IPS-18c (cell line): ENCODE results near the gene CLEC2A.
"Not testable (repeated sequence)": the region's sequence is repeated elsewhere in the genome, so short reads cannot be mapped to it uniquely, and the experiment has no call there.

ENCODE experiments used
- H3K4me3 ChIP-seq: 2 replicates; pipeline ENCODE4 v1.7.0; 2013; ENCODE audit warnings: low read depth, mild to moderate bottlenecking, low read length, moderate library complexity; ENCODE audit not compliant: insufficient read depth
- H3K9me3 ChIP-seq: one replicate; pipeline ENCODE4 v1.6.1; 2013; ENCODE audit warnings: mild to moderate bottlenecking, low read length, moderate library complexity; ENCODE audit not compliant: control insufficient read depth, insufficient read depth

Gene CLEC2A

GRCh38 chr12:9932270-9932669 lies at the start of gene CLEC2A:
Gene CLEC2A (minus strand): TSS chr12:9932370. CDS start chr12:9932329, 41 bp downstream.
- no peak within 1 kb of the TSS for H3K4me3 ChIP-seq
- H3K9me3 ChIP-seq = no peaks in the 10 kb centered on the region

GRCh38 chr12:9980126-9980525 lies 48.0 kb upstream of the CLEC2A start:
- no peak overlapping the region for H3K4me3 ChIP-seq
- no peaks in the 10 kb centered on the region for H3K9me3 ChIP-seq

GRCh38 chr12:9977916-9978315 lies 45.7 kb upstream of the CLEC2A start:
- H3K9me3 ChIP-seq = no peaks in the 10 kb centered on the region
- no peak overlapping the region for H3K4me3 ChIP-seq

- H3K9me3 ChIP-seq, H3K4me3 ChIP-seq: not testable (repeated sequence)
Measured at GRCh38 chr12:9976626-9977025, 44.5 kb upstream of the CLEC2A start.

- Histone ChIP-seq H3K9me3 (no peaks in the 10 kb centered on the region), H3K4me3 (no peak overlapping the region)
Measured at GRCh38 chr12:9975614-9976013, 43.4 kb upstream of the CLEC2A start.

GRCh38 chr12:9974731-9975130 lies 42.6 kb upstream of the CLEC2A start:
- not testable (repeated sequence) for H3K9me3 ChIP-seq, H3K4me3 ChIP-seq

GRCh38 chr12:9973949-9974348 lies 41.8 kb upstream of the CLEC2A start:
- no peaks in the 10 kb centered on the region for H3K9me3 ChIP-seq
- H3K4me3 ChIP-seq = no peak overlapping the region

- H3K9me3 ChIP-seq = no peaks in the 10 kb centered on the region
- no peak within 1 kb of the TSS for H3K4me3 ChIP-seq
Measured at GRCh38 chr12:9971181-9971580, 39.0 kb upstream of the CLEC2A start, which contains the start of gene CLEC12A. Gene CLEC12A (plus strand): TSS chr12:9971409. CDS start chr12:9971597, 188 bp downstream.

GRCh38 chr12:9969673-9970072 lies 37.5 kb upstream of the CLEC2A start:
- Histone ChIP-seq H3K9me3 (no peaks in the 10 kb centered on the region), H3K4me3 (no peak overlapping the region)

- no peaks in the 10 kb centered on the region for H3K9me3 ChIP-seq
- H3K4me3 ChIP-seq = no peak overlapping the region
Measured at GRCh38 chr12:9961901-9962300, 29.7 kb upstream of the CLEC2A start.

GRCh38 chr12:9961106-9961505 lies 28.9 kb upstream of the CLEC2A start:
- H3K9me3 ChIP-seq = no peaks in the 10 kb centered on the region

GRCh38 chr12:9960590-9960989 lies 28.4 kb upstream of the CLEC2A start:
- H3K9me3 ChIP-seq = no peaks in the 10 kb centered on the region
- no peak overlapping the region for H3K4me3 ChIP-seq

More at GRCh38 chr12:9961106-9961505, 28.9 kb upstream of the CLEC2A start:
- H3K4me3 ChIP-seq = no peak overlapping the region

- Histone ChIP-seq H3K4me3 (no peak overlapping the region), H3K9me3 (no peaks in the 10 kb centered on the region)
Measured at GRCh38 chr12:9957834-9958233, 25.7 kb upstream of the CLEC2A start.

GRCh38 chr12:9952954-9953729 lies 21.0 kb upstream of the CLEC2A start:
- H3K9me3 ChIP-seq, H3K4me3 ChIP-seq: not testable (repeated sequence)

GRCh38 chr12:9951026-9951675 lies 19.0 kb upstream of the CLEC2A start:
- no peaks in the 10 kb centered on the region for H3K9me3 ChIP-seq
- H3K4me3 ChIP-seq = no peak overlapping the region

GRCh38 chr12:9948606-9949296 lies 16.6 kb upstream of the CLEC2A start:
- H3K4me3 ChIP-seq = no peak overlapping the region
- H3K9me3 ChIP-seq = no peaks in the 10 kb centered on the region

- H3K4me3 ChIP-seq = no peak overlapping the region
Measured at GRCh38 chr12:9947674-9948073, 15.5 kb upstream of the CLEC2A start.

GRCh38 chr12:9944391-9944790 lies 12.2 kb upstream of the CLEC2A start:
- H3K9me3 ChIP-seq = no peaks in the 10 kb centered on the region
- H3K4me3 ChIP-seq = no peak overlapping the region

More at GRCh38 chr12:9947674-9948073, 15.5 kb upstream of the CLEC2A start:
- H3K9me3 ChIP-seq = no peaks in the 10 kb centered on the region
